GM18507 (cell line): ENCODE results near the gene PRM1.

Source experiments
- DNase-seq: peaks from one replicate; pipeline ENCODE4 v3.0.0; 2011; ENCODE audit warnings: low read depth; ENCODE audit not compliant: insufficient read length; ENCODE audit errors: extremely low spot score
- FAIRE-seq: peaks from 2 replicates; lab custom pipeline; 2011; peaks lifted over from hg19 to GRCh38; lab: Jason Lieb, UNC

The PRM1 gene

GRCh38 chr16:11280616-11281522 is at the start of gene PRM1:
Gene PRM1 (minus strand): TSS chr16:11281330. CDS start chr16:11281238, 92 bp downstream.
- FAIRE-seq (no peak), DNase-seq (no peak)

GRCh38 chr16:11330526-11331237 is 49.6 kb upstream of the PRM1 start:
- no peak for FAIRE-seq
- DNase-seq, result no peak

- no peak for DNase-seq
- no peak for FAIRE-seq
These were observed 48.8 kb upstream of the PRM1 start for GRCh38 chr16:11329891-11330290.

- no peak for DNase-seq
These were observed 48.0 kb upstream of the PRM1 start for GRCh38 chr16:11329071-11329491.

GRCh38 chr16:11328172-11329070 is 47.3 kb upstream of the PRM1 start:
- FAIRE-seq, result peak; percentile 99
- DNase-seq, result peak; percentile 75

More at GRCh38 chr16:11329071-11329491, 48.0 kb upstream of the PRM1 start:
- no peak for FAIRE-seq

- peak; percentile 45 for DNase-seq
- peak; percentile 83 for FAIRE-seq
These were observed 46.4 kb upstream of the PRM1 start for GRCh38 chr16:11327277-11328171.

GRCh38 chr16:11326737-11327276 is 45.7 kb upstream of the PRM1 start:
- FAIRE-seq (no peak), DNase-seq (no peak)

- FAIRE-seq, result peak; percentile 67
- DNase-seq, result no peak
These were observed 45.1 kb upstream of the PRM1 start for GRCh38 chr16:11326084-11326736.

GRCh38 chr16:11325404-11326083 is 44.4 kb upstream of the PRM1 start:
- FAIRE-seq, result peak; percentile 77
- no peak for DNase-seq

GRCh38 chr16:11323551-11324336 is 42.6 kb upstream of the PRM1 start:
- FAIRE-seq, result no peak

GRCh38 chr16:11322823-11323222 is 41.7 kb upstream of the PRM1 start:
- FAIRE-seq, result no peak

More at GRCh38 chr16:11323551-11324336, 42.6 kb upstream of the PRM1 start:
- no peak for DNase-seq

GRCh38 chr16:11321662-11322061 is 40.5 kb upstream of the PRM1 start:
- no peak for DNase-seq
- no peak for FAIRE-seq

More at GRCh38 chr16:11322823-11323222, 41.7 kb upstream of the PRM1 start:
- DNase-seq, result no peak

- FAIRE-seq (no peak), DNase-seq (no peak)
These were observed 39.0 kb upstream of the PRM1 start for GRCh38 chr16:11320170-11320569.

- no peak for FAIRE-seq
- no peak for DNase-seq
These were observed 38.5 kb upstream of the PRM1 start for GRCh38 chr16:11319529-11320146.

GRCh38 chr16:11318817-11319216 is 37.7 kb upstream of the PRM1 start:
- no peak for FAIRE-seq
- no peak for DNase-seq
